ENCODE measurements around the gene PRKG2. TPM values are rescaled to one million over a fixed set of nuclear protein-coding genes. Genes with fewer than 3 reads are reported as not detected.

Gene PRKG2
- polyA plus RNA-seq, 1 donor (not counting 4 experiments of a cell fraction or from before 2014, with no cell fraction given) = 0.68 TPM

GRCh38 chr4:81152839-81153713 lies 61.9 kb downstream of the PRKG2 start:
- H3K27ac ChIP-seq (ENCODE audit: control insufficient read depth, insufficient read depth, low read length) = peak overlapping the region; percentile 67

GRCh38 chr4:81149976-81150375 lies 65.0 kb downstream of the PRKG2 start:
- Histone ChIP-seq H3K27ac (ENCODE audit: control insufficient read depth, insufficient read depth, low read length) (no peak overlapping the region), H2AFZ (ENCODE audit: control insufficient read depth, low read length) (no peak overlapping the region), H3K4me2 (ENCODE audit: control insufficient read depth, extremely low read depth, insufficient read depth, low read depth, low read length) (no peak overlapping the region), H4K20me1 (ENCODE audit: control insufficient read depth, extremely low read depth, insufficient read depth, low read length) (no peaks in the 10 kb centered on the region), H3K4me3 (ENCODE audit: control insufficient read depth in 2 of 3, extremely low read depth in 1 of 3, insufficient read depth in 2 of 3, low read depth in 1 of 3, low read length in 3 of 3) (no peak overlapping the region), H3K4me1 (ENCODE audit: control insufficient read depth, extremely low read depth, insufficient read depth, low read length) (peaks cover 13% of the 10 kb centered on the region), H3K9ac (ENCODE audit: control insufficient read depth, extremely low read depth, insufficient read depth, low read length) (no peak overlapping the region), H3K9me1 (ENCODE audit: control insufficient read depth, extremely low read depth, insufficient read depth, low read length) (no peaks in the 10 kb centered on the region), H3K79me2 (ENCODE audit: control insufficient read depth, insufficient read depth, low read length) (no peaks in the 10 kb centered on the region), H3K9me3 (ENCODE audit: control insufficient read depth, low read depth, low read length) (no peaks in the 10 kb centered on the region), H3K36me3 (ENCODE audit: control insufficient read depth in 2 of 2, extremely low read depth in 1 of 2, insufficient read depth in 2 of 2, low read length in 2 of 2) (no peaks in the 10 kb centered on the region), H3K27me3 (ENCODE audit: control insufficient read depth, extremely low read depth, insufficient read depth, low read length) (no peaks in the 10 kb centered on the region)
- dilution Hi-C loops (cut with MboI; ENCODE audit: extremely low pct_ligation_motif_present, low sequenced_read_pairs) = no loop called here
- DNase-seq (ENCODE audit: low read depth, low spot score) = no peak
- TF ChIP-seq CTCF (optimal IDR thresholded peaks at IDR 0.05 in 1 of 3, IDR thresholded peaks at IDR 0.05 in 1 of 3, conservative IDR thresholded peaks at IDR 0.05 in 1 of 3; ENCODE audit: extremely low read depth in 1 of 3, insufficient read depth in 2 of 3, low read length in 3 of 3) (no peak), EZH2 (IDR thresholded peaks at IDR 0.05; ENCODE audit: low read length) (no peak)
- no peak for FAIRE-seq

More at GRCh38 chr4:81152839-81153713, 61.9 kb downstream of the PRKG2 start:
- Histone ChIP-seq H3K4me1 (ENCODE audit: control insufficient read depth, extremely low read depth, insufficient read depth, low read length) (peaks cover 13% of the 10 kb centered on the region), H3K4me3 (ENCODE audit: control insufficient read depth in 2 of 3, extremely low read depth in 1 of 3, insufficient read depth in 2 of 3, low read depth in 1 of 3, low read length in 3 of 3) (peak overlapping the region in 1 of 3 experiments; percentile 44), H3K9ac (ENCODE audit: control insufficient read depth, extremely low read depth, insufficient read depth, low read length) (peak overlapping the region; percentile 41), H3K36me3 (ENCODE audit: control insufficient read depth in 2 of 2, extremely low read depth in 1 of 2, insufficient read depth in 2 of 2, low read length in 2 of 2) (no peaks in the 10 kb centered on the region), H3K79me2 (ENCODE audit: control insufficient read depth, insufficient read depth, low read length) (no peaks in the 10 kb centered on the region), H2AFZ (ENCODE audit: control insufficient read depth, low read length) (no peak overlapping the region), H4K20me1 (ENCODE audit: control insufficient read depth, extremely low read depth, insufficient read depth, low read length) (no peaks in the 10 kb centered on the region), H3K4me2 (ENCODE audit: control insufficient read depth, extremely low read depth, insufficient read depth, low read depth, low read length) (peak overlapping the region; percentile 25), H3K9me3 (ENCODE audit: control insufficient read depth, low read depth, low read length) (no peaks in the 10 kb centered on the region), H3K9me1 (ENCODE audit: control insufficient read depth, extremely low read depth, insufficient read depth, low read length) (no peaks in the 10 kb centered on the region), H3K27me3 (ENCODE audit: control insufficient read depth, extremely low read depth, insufficient read depth, low read length) (no peaks in the 10 kb centered on the region)
- dilution Hi-C loops (cut with MboI; ENCODE audit: extremely low pct_ligation_motif_present, low sequenced_read_pairs) = no loop called here
- DNase-seq (ENCODE audit: low read depth, low spot score) (no peak), FAIRE-seq (no peak)
- TF ChIP-seq EZH2 (IDR thresholded peaks at IDR 0.05; ENCODE audit: low read length) (no peak), CTCF (optimal IDR thresholded peaks at IDR 0.05 in 1 of 3, IDR thresholded peaks at IDR 0.05 in 1 of 3, conservative IDR thresholded peaks at IDR 0.05 in 1 of 3; ENCODE audit: extremely low read depth in 1 of 3, insufficient read depth in 2 of 3, low read length in 3 of 3) (no peak)
